CD4-positive, alpha-beta T cell treated with Interleukin-17A for 1 hour (primary cell): ENCODE measurements around the gene CMKLR1.

Source experiments
- DNase-seq: peaks from one replicate; pipeline ENCODE4 v3.0.0-alpha.2; 2020

The CMKLR1 gene

GRCh38 chr12:108257610-108258106 is 81.5 kb downstream of the CMKLR1 start:
- no peak for DNase-seq

- DNase-seq, result no peak
These were observed 82.1 kb downstream of the CMKLR1 start for GRCh38 chr12:108257004-108257403.

- DNase-seq, result no peak
These were observed 83.9 kb downstream of the CMKLR1 start for GRCh38 chr12:108255252-108255602.

GRCh38 chr12:108254517-108255251 is 84.4 kb downstream of the CMKLR1 start:
- no peak for DNase-seq

GRCh38 chr12:108254030-108254429 is 85.1 kb downstream of the CMKLR1 start:
- no peak for DNase-seq

GRCh38 chr12:108253540-108253939 is 85.6 kb downstream of the CMKLR1 start:
- DNase-seq, result no peak

- no peak for DNase-seq
These were observed 86.6 kb downstream of the CMKLR1 start for GRCh38 chr12:108252523-108252922.

GRCh38 chr12:108248011-108248410 is 91.1 kb downstream of the CMKLR1 start:
- no peak for DNase-seq

- DNase-seq, result no peak
These were observed 92.0 kb downstream of the CMKLR1 start for GRCh38 chr12:108247130-108247529.

- DNase-seq, result no peak
These were observed 97.0 kb downstream of the CMKLR1 start for GRCh38 chr12:108241986-108242703.

- no peak for DNase-seq
These were observed 98.2 kb downstream of the CMKLR1 start for GRCh38 chr12:108240928-108241327.

- DNase-seq, result no peak
These were observed 98.9 kb downstream of the CMKLR1 start for GRCh38 chr12:108240027-108240785.

- DNase-seq, result no peak
These were observed 99.7 kb downstream of the CMKLR1 start for GRCh38 chr12:108239378-108239777.

- DNase-seq, result no peak
These were observed 100.6 kb downstream of the CMKLR1 start for GRCh38 chr12:108238474-108238873.
